Gastrocnemius medialis (tissue), 4 donors: ENCODE data around the gene DRC3.

Experiments
- POLR2A ChIP-seq, 2 donors: fragments of 450-650 bp; IDR thresholded peaks; one replicate each; pipeline ENCODE4 v1.6.1; 2017; ENCODE audit warnings: antibody characterized with exemption in 2 of 2, mild to moderate bottlenecking in 2 of 2, moderate library complexity in 2 of 2
- TF ChIP-seq, protein P1 (sequence below), 5 experiments: fragments of 450-650 bp in 3 of 5; fragments of 200-600 bp in 2 of 5; sonication (generic) in 2 of 5; IDR thresholded peaks in 4 of 5; conservative IDR thresholded peaks in 1 of 5; 1 replicate in 4 of 5; 2 replicates in 1 of 5; pipeline ENCODE4 v1.5.1; 2016 to 2019; ENCODE audit warnings: antibody characterized with exemption in 5 of 5, mild to moderate bottlenecking in 3 of 5, moderate library complexity in 3 of 5

DNA sequence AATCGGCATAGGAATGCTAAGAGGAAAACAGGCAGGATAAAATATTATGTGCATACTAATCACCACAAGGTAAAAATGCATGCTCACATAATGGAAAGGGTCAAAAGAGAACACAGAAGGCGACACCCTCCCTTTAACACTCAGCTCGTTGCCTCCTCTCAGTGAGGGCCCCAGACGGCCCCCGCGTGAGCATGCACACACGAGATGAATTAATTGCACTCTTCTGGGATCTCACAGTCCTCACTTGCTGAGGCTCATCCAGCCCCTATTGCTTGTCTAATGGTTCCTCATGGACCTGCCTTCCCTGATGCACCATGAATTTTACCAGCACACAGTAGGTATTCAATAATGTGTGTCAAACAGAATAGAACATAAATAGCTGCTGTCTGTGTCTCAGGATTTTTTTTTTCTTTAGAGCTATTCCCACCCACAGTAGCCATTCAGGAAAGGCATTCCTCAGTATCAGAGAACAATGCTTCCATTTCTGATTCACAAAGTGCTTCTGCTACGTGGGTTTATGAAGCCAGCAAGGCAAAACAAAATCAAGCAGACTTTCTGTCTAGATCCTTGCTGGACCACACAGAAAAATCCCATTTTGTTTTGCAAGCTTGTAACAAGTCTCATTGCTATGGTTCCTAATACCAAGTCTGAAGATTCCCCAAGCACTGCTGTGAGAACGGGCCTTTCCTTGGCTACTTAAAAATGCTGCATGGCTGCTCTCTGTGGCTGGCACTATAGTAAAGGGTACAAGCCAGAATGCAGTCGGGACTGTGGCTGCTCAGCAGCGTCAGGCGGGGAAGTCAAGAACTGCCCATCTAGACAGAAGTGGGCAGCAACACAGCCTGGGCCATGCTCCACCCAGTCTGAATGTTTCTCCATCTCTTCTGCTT, 44.0 kb upstream of the DRC3 start:
- TF ChIP-seq, protein P1, sequence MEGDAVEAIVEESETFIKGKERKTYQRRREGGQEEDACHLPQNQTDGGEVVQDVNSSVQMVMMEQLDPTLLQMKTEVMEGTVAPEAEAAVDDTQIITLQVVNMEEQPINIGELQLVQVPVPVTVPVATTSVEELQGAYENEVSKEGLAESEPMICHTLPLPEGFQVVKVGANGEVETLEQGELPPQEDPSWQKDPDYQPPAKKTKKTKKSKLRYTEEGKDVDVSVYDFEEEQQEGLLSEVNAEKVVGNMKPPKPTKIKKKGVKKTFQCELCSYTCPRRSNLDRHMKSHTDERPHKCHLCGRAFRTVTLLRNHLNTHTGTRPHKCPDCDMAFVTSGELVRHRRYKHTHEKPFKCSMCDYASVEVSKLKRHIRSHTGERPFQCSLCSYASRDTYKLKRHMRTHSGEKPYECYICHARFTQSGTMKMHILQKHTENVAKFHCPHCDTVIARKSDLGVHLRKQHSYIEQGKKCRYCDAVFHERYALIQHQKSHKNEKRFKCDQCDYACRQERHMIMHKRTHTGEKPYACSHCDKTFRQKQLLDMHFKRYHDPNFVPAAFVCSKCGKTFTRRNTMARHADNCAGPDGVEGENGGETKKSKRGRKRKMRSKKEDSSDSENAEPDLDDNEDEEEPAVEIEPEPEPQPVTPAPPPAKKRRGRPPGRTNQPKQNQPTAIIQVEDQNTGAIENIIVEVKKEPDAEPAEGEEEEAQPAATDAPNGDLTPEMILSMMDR (IDR thresholded peaks at IDR 0.05 in 4 of 5, conservative IDR thresholded peaks at IDR 0.05 in 1 of 5) = no peak
- no peak for TF ChIP-seq POLR2A (IDR thresholded peaks at IDR 0.05)
